Lung (tissue), 12 donors: ENCODE data around the gene POLR1G. TPM values are rescaled to one million over a fixed set of nuclear protein-coding genes. Genes with fewer than 3 reads are reported as not detected.
A peak's percentile ranks its signal among the peaks of the same experiment; 100 is the strongest.

Experiments used
- ATAC-seq: fragments of 200-7000 bp; cut with Tn5 transposase; one replicate; pipeline ENCODE4 v1.9.1; 2020; ENCODE audit warnings: moderate number of reproducible peaks; ENCODE audit not compliant: insufficient read depth, low FRiP score
- DNase-seq, 3 donors: peaks; one replicate each; pipeline ENCODE4 v3.0.0-alpha.2; 2013 to 2017
- H3K27ac ChIP-seq, 2 donors: one replicate each; pipeline ENCODE4 v1.5.1; 2013; ENCODE audit warnings: mild to moderate bottlenecking in 2 of 2, moderate library complexity in 2 of 2, control low read depth in 1 of 2, inconsistent platforms in 1 of 2, low read depth in 1 of 2, low read length in 1 of 2
- H3K27me3 ChIP-seq, 3 donors: one replicate each; pipeline ENCODE4 v1.5.1; 2013; ENCODE audit warnings: low read length in 2 of 3; ENCODE audit not compliant: control insufficient read depth in 3 of 3, insufficient read depth in 3 of 3
- H3K36me3 ChIP-seq, 4 donors: one replicate each; pipeline ENCODE4 v1.5.1; 2013; ENCODE audit warnings: low read length in 4 of 4, mild to moderate bottlenecking in 1 of 4, moderate library complexity in 1 of 4; ENCODE audit not compliant: control insufficient read depth in 4 of 4, insufficient read depth in 4 of 4
- H3K4me1 ChIP-seq, 5 donors: one replicate each; pipeline ENCODE4 v1.5.1; 2013; ENCODE audit warnings: low read length in 5 of 5, mild to moderate bottlenecking in 2 of 5, moderate library complexity in 1 of 5; ENCODE audit not compliant: control insufficient read depth in 5 of 5, insufficient read depth in 5 of 5
- H3K4me3 ChIP-seq: one replicate; pipeline ENCODE4 v1.5.1; 2013; ENCODE audit warnings: mild to moderate bottlenecking, control low read depth, moderate library complexity
- H3K9ac ChIP-seq, 2 donors: one replicate each; pipeline ENCODE4 v1.5.1; 2013; ENCODE audit warnings: low read length in 2 of 2, control low read depth in 1 of 2; ENCODE audit not compliant: insufficient read depth in 1 of 2
- H3K9me3 ChIP-seq, 4 donors: one replicate each; pipeline ENCODE4 v1.5.1; 2013; ENCODE audit warnings: low read length in 3 of 4, mild to moderate bottlenecking in 1 of 4, moderate library complexity in 1 of 4; ENCODE audit not compliant: control insufficient read depth in 4 of 4, insufficient read depth in 3 of 4
- WGBS, 2 donors: extraction: QIAGEN DNeasy Blood & Tissue Kit; methylation state at CpG; one replicate each; pipeline ENCODE4 v1.1.7; 2013; 5-methylcytosine and 5-hydroxymethylcytosine counted together
- polyA plus RNA-seq, 2 donors: library from polyadenylated mRNA; stranded (reverse); fragments of 200-250 nt; gene quantifications; one replicate each; pipeline ENCODE4 v1.2.1, GENCODE V29; 2013
- total RNA-seq, 2 donors: library from RNA; depleted of rRNA in 1 of 2; stranded (reverse); fragments of >200 nt in 1 of 2; gene quantifications; one replicate each; pipeline ENCODE4 v1.2.1, GENCODE V29; 2014 to 2021
- TF ChIP-seq, protein P1 (sequence below): IDR thresholded peaks from 2 replicates; pipeline ENCODE4 v1.5.1; 2012; ENCODE audit warnings: mild to moderate bottlenecking; ENCODE audit errors: control extremely low read depth, extremely low read depth
- donor health status: control.
- donor health status: control.
- donor health status: Bipolar disorder and iron deficiency.
- donor health status: healthy.
- donor health status: DM: yes; HTN: yes; CAD: no.

Gene POLR1G
- total and polyA plus RNA-seq, 4 donors, result 3.6 to 8.3 (median 5.9) TPM

DNA sequence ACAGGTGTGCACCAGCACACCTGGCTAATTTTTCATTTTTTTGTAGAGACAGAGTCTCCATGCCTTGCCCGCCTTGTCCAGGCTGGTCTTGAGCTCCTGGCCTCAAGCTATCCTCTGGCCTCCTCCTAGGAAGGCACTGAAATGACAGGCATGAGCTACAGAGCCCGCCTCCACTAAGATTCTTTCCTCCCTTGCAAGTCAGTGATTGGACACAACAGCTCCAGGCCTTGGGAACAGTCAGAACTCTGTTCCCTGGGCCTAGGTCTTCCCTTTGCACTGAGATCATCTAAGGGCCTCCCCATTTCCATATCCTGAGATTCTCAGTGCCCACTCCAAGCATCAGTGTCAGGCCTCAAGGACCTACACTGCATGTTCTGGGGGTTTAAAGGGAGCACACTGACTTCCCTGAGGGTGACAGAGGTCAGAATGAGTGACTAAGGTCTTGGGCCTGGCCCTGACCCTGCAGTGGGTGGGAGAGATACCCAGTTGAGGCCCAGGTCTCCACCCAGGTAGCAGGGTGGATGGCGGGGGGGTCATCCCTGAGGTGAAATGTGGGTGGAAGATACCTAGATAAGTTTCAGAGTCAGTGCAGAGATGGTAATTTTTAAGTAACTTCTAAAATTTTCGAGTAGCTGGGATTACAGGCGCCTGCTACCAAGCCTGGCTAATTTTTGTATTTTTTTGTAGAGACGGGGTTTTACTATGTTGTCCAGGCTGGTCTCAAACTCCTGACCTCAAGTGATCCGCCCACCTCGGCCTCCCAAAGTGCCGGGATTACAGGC, 34.6 kb downstream of the POLR1G start:
- no peak overlapping the region for H3K27ac ChIP-seq

DNA sequence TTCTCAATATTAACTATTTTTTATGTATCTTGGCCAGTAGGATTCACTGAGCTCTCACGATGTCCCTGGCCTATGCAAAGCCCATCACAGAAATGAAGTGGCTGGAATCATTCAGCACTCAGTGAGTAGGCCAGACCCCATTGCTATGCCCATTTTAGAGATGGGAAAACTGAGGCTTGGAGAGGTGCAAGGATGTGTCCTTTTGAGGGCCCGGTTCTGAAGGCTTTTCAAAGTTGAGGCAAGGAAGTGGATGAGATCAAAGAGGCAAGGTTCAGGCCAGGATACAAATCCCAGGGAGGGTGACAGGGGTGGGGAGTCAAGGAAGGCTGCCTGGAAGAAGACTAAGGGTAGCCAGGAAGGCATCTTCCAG, 35.9 kb downstream of the POLR1G start:
- no peaks in the 10 kb centered on the region for H3K36me3 ChIP-seq
- TF ChIP-seq, protein P1, sequence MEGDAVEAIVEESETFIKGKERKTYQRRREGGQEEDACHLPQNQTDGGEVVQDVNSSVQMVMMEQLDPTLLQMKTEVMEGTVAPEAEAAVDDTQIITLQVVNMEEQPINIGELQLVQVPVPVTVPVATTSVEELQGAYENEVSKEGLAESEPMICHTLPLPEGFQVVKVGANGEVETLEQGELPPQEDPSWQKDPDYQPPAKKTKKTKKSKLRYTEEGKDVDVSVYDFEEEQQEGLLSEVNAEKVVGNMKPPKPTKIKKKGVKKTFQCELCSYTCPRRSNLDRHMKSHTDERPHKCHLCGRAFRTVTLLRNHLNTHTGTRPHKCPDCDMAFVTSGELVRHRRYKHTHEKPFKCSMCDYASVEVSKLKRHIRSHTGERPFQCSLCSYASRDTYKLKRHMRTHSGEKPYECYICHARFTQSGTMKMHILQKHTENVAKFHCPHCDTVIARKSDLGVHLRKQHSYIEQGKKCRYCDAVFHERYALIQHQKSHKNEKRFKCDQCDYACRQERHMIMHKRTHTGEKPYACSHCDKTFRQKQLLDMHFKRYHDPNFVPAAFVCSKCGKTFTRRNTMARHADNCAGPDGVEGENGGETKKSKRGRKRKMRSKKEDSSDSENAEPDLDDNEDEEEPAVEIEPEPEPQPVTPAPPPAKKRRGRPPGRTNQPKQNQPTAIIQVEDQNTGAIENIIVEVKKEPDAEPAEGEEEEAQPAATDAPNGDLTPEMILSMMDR, result no peak
- no peak overlapping the region for H3K9ac ChIP-seq
- peaks cover 5 to 18% (median 8%) of the 10 kb centered on the region in 5 donors for H3K4me1 ChIP-seq
- DNase-seq (peak in 1 of 3 donors; percentile 34), ATAC-seq (no peak)
- no peaks in the 10 kb centered on the region for H3K27me3 ChIP-seq
- H3K9me3 ChIP-seq, result no peaks in the 10 kb centered on the region
- peak overlapping the region in 1 of 2 donors; percentile 98 for H3K27ac ChIP-seq
- no peak overlapping the region for H3K4me3 ChIP-seq
- 76 to 82% methylated on average over 2 of the region's 2 CpGs for WGBS, 2 donors

More for the DNA sequence above, 34.6 kb downstream of the POLR1G start:
- ATAC-seq, result no peak
- TF ChIP-seq, protein P1, result no peak
- H3K4me3 ChIP-seq, result no peak overlapping the region
- WGBS, 2 donors, result 92 to 94% methylated on average over 9 of the region's 9 CpGs
- peaks cover 5 to 18% (median 8%) of the 10 kb centered on the region in 5 donors for H3K4me1 ChIP-seq
- H3K36me3 ChIP-seq, result no peaks in the 10 kb centered on the region
- no peak for DNase-seq
- no peaks in the 10 kb centered on the region for H3K27me3 ChIP-seq
- H3K9me3 ChIP-seq, result no peaks in the 10 kb centered on the region
- H3K9ac ChIP-seq, result no peak overlapping the region

DNA sequence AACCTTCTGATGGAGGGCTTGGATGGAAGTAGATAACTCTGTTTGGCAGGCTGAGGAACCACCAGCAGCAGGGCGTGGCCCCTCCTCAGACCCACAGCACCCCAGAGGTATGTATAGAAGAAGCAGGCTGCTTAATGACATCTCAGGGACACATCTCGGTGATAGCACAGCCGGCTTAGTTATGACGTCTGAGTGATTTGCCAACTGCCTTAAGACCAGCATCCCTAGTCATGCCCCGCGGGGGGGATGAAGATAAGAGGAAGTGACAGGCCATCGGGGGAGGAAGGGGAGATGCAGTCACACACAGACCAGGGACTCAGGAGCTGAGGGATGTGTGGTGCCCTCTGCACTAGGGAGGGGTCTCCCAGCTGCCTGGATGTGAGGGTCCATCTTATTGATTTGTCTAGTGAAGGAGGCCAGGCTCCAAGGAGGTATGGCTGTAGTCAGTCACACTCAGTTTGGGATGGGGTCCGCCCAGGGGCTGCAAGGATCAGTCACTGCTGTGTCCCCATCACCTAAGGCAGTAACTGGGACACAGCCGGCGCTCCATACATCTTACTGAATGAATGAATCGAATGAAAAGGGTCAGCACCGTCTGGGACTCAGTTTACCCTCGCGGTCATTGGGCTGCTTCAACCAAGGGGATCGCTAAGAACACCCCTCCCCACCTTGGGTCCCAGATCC, 36.5 kb downstream of the POLR1G start:
- no peaks in the 10 kb centered on the region for H3K36me3 ChIP-seq
- no peak for ATAC-seq
- no peaks in the 10 kb centered on the region for H3K9me3 ChIP-seq
- no peaks in the 10 kb centered on the region for H3K27me3 ChIP-seq
- DNase-seq, result peak; percentile 64 to 75 (median 70)
- no peak overlapping the region for H3K4me3 ChIP-seq
- H3K4me1 ChIP-seq, result peaks cover 5 to 18% (median 8%) of the 10 kb centered on the region in 5 donors
- H3K27ac ChIP-seq, result peak overlapping the region; percentile 64 to 98
- TF ChIP-seq, protein P1, result no peak
- peak overlapping the region in 1 of 2 donors; percentile 65 for H3K9ac ChIP-seq
- WGBS, 2 donors, result 7 to 13% methylated on average over 15 of the region's 15 CpGs
